Calu3 (cell line): ENCODE measurements around the gene UNKL. TPM values are rescaled to one million over a fixed set of nuclear protein-coding genes. Genes with fewer than 3 reads are reported as not detected.

Experiments used
- BruUV-seq: library from RNA; stranded (reverse); fragments of 400-500 nt; replicated peaks from 2 replicates; lab custom pipeline; 2021; lab: Mats Ljungman, UMichigan
- CTCF ChIA-PET: fragments of 300-600 bp; sonication (Branson Sonifier 250); formaldehyde crosslinking; loops from one replicate; lab custom pipeline; 2022; ENCODE audit warnings: antibody characterized with exemption; lab: Charles Lee
- DNase-seq: peaks from one replicate; pipeline ENCODE4 v3.0.0; 2022
- H3K27ac Mint-ChIP-seq: one replicate; pipeline ENCODE4 v1.8.0; 2022; ENCODE audit warnings: mixed read lengths; ENCODE audit not compliant: unreplicated experiment
- H3K27me3 Mint-ChIP-seq: one replicate; pipeline ENCODE4 v1.8.0; 2022; ENCODE audit warnings: mixed read lengths; ENCODE audit not compliant: unreplicated experiment
- H3K36me3 Mint-ChIP-seq: one replicate; pipeline ENCODE4 v1.8.0; 2022; ENCODE audit warnings: mild to moderate bottlenecking, moderate library complexity, mixed read lengths; ENCODE audit not compliant: insufficient read depth, unreplicated experiment
- H3K4me1 Mint-ChIP-seq: one replicate; pipeline ENCODE4 v1.8.0; 2022; ENCODE audit warnings: mild to moderate bottlenecking, low read depth, mixed read lengths; ENCODE audit not compliant: unreplicated experiment
- H3K4me3 Mint-ChIP-seq: one replicate; pipeline ENCODE4 v1.8.0; 2022; ENCODE audit warnings: mild to moderate bottlenecking, low read depth, moderate library complexity, mixed read lengths; ENCODE audit not compliant: unreplicated experiment
- H3K9me3 Mint-ChIP-seq: one replicate; pipeline ENCODE4 v1.8.0; 2022; ENCODE audit warnings: low read depth, mixed read lengths; ENCODE audit not compliant: unreplicated experiment
- intact Hi-C: fragments of 100-400 bp; cut with micrococcal nuclease; formaldehyde crosslinking; loops from one replicate; pipeline ENCODE4 v1.10.0; 2022; ENCODE audit not compliant: unreplicated experiment
- total RNA-seq: library from RNA; stranded (reverse); gene quantifications from 2 replicates; pipeline ENCODE4 v1.2.3, GENCODE V29; 2022
- TF ChIP-seq, protein P1 (sequence below): fragments of 200-600 bp; IDR thresholded peaks from one replicate; pipeline ENCODE4 v1.8.0; 2022; ENCODE audit warnings: antibody characterized with exemption; ENCODE audit not compliant: unreplicated experiment

UNKL gene
- total RNA-seq, 1 experiment from 2014 or later, result 35.5 TPM

DNA sequence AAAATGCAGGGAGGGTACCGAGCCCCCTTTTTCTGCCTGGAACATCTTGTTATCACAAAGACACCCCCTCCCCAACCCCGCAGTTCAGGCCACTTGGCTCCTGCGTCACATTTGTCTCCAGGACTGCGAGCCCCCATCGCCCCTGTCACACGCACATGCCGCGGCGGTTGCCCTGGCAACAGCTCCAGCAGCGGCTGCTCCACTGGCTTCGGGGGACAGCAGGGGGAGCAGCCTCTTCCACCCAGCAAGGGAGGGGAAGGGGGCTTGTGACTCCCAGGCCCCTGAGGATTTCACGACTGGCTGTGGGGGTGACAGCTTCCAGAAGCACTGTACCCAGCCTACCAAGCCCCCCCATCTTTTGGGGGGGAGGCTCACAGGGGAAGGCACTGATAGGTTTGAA lies 78.5 kb downstream of the UNKL start:
- Mint-ChIP-seq H3K36me3 (peaks cover 18% of the 10 kb centered on the region), H3K27ac (no peak overlapping the region), H3K4me1 (peaks cover 8% of the 10 kb centered on the region), H3K27me3 (peaks cover 32% of the 10 kb centered on the region), H3K4me3 (no peak overlapping the region), H3K9me3 (no peaks in the 10 kb centered on the region)
- intact Hi-C loops, result no loop called here
- TF ChIP-seq, protein P1, sequence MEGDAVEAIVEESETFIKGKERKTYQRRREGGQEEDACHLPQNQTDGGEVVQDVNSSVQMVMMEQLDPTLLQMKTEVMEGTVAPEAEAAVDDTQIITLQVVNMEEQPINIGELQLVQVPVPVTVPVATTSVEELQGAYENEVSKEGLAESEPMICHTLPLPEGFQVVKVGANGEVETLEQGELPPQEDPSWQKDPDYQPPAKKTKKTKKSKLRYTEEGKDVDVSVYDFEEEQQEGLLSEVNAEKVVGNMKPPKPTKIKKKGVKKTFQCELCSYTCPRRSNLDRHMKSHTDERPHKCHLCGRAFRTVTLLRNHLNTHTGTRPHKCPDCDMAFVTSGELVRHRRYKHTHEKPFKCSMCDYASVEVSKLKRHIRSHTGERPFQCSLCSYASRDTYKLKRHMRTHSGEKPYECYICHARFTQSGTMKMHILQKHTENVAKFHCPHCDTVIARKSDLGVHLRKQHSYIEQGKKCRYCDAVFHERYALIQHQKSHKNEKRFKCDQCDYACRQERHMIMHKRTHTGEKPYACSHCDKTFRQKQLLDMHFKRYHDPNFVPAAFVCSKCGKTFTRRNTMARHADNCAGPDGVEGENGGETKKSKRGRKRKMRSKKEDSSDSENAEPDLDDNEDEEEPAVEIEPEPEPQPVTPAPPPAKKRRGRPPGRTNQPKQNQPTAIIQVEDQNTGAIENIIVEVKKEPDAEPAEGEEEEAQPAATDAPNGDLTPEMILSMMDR, result no peak
- no peak for DNase-seq
- BruUV-seq, result no TSS peak
- CTCF ChIA-PET, result no interaction called here

GRCh38 chr16:1335211-1335971 lies 79.1 kb downstream of the UNKL start:
- no TSS peak for BruUV-seq
- Mint-ChIP-seq H3K36me3 (peaks cover 19% of the 10 kb centered on the region), H3K4me1 (peaks cover 8% of the 10 kb centered on the region), H3K9me3 (no peaks in the 10 kb centered on the region), H3K27me3 (peaks cover 32% of the 10 kb centered on the region), H3K4me3 (no peak overlapping the region), H3K27ac (no peak overlapping the region)
- intact Hi-C loops, result no loop called here
- DNase-seq, result no peak
- CTCF ChIA-PET, result no interaction called here
- TF ChIP-seq, protein P1, result no peak

DNA sequence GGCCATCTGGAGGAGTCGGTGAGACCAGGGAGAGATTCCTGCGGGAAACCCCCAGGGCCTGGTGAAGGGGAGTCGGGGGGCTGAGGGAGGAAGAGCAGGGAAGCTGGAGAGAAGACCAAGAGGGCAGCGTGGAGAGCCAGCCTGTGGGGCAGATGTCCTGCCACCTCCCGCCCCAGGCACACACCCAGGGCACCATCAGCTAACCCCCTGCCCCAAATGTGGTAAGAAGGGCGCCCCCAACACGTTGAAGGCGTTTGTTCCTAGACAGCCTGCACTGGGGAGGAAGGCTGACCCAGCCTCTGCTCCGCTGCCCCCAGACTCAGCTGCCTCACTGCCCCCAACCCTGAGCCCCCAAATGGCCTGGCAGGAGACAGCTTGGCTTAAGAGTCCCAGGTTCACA lies 79.8 kb downstream of the UNKL start:
- H3K4me1 Mint-ChIP-seq, result peaks cover 8% of the 10 kb centered on the region
- H3K27me3 Mint-ChIP-seq, result peaks cover 32% of the 10 kb centered on the region
- intact Hi-C loops, result no loop called here
- CTCF ChIA-PET, result no interaction called here
- H3K36me3 Mint-ChIP-seq, result peaks cover 19% of the 10 kb centered on the region
- no TSS peak for BruUV-seq
- H3K27ac Mint-ChIP-seq, result no peak overlapping the region
- H3K4me3 Mint-ChIP-seq, result no peak overlapping the region
- no peak for DNase-seq
- TF ChIP-seq, protein P1, result no peak
- no peaks in the 10 kb centered on the region for H3K9me3 Mint-ChIP-seq

DNA sequence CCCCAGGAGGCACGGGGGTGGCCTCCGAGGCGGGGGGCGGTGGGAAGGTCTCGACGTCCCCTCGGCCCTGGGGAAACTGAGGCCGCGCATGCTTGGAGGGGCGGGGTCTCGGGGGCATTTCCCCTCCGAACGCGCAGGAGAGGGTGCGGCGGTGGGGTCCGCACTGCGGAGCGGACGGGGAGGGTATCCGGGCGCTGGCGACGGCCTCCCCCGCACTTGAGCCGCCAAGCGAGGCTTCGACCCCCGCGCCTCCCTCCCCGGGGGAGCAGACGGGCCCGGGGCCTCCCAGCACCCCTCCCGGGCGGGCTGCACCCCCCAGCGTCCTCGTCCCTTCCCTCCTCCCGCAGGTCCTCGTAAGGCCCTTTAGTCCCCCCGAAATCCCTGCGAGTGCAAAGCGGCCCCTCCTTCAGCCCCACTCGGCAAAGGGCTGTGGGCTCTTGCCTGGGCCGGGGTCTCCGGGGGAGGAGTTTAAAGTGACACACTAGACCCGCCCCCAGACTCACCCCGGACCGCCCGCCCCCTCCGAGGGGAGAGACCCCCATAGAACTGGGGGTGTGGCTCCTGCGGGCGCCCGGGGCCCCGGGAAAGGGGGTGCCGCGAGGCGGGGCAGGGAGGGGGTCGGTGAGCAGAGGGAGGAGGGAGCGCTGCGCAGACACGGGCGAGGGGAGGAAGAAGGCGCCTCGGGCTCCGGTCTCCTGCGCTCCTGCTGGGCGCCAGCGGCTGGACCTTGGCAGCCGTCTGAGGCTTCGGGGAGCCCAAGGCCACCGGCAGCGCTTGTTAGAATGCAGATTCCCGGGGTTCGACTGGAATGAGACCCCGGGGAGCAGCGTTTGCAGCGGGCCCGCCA lies 80.4 kb downstream of the UNKL start:
- no TSS peak for BruUV-seq

More for the DNA sequence above, 80.4 kb downstream of the UNKL start:
- no peak for DNase-seq
- H3K9me3 Mint-ChIP-seq, result no peaks in the 10 kb centered on the region
- H3K27me3 Mint-ChIP-seq, result peaks cover 32% of the 10 kb centered on the region
- peaks cover 8% of the 10 kb centered on the region for H3K4me1 Mint-ChIP-seq
- no peak overlapping the region for H3K4me3 Mint-ChIP-seq
- intact Hi-C loops, result no loop called here
- H3K36me3 Mint-ChIP-seq, result peaks cover 19% of the 10 kb centered on the region
- H3K27ac Mint-ChIP-seq, result no peak overlapping the region
- TF ChIP-seq, protein P1, result no peak
- CTCF ChIA-PET, result no interaction called here
